A549 (cell line): ENCODE results near the gene PCNT.

Experiments
- EHF ChIP-seq: fragments of 250-450 bp; sonication (Bioruptor Pico); IDR thresholded peaks from 2 replicates; pipeline ENCODE4 v1.5.0; 2020; ENCODE audit warnings: mild to moderate bottlenecking
- HOXB13 ChIP-seq: fragments of 250-450 bp; sonication (Bioruptor Pico); IDR thresholded peaks from 2 replicates; pipeline ENCODE4 v1.5.0; 2020; ENCODE audit warnings: low read depth, mild to moderate bottlenecking, moderate library complexity

- TF ChIP-seq EHF (CRISPR knock-in tag) (no peak), HOXB13 (CRISPR knock-in tag) (no peak)
Observed at GRCh38 chr21:46457801-46458314, 133.9 kb downstream of the PCNT start.
